ENCODE measurements around the gene RAB3GAP2. TPM values are rescaled to one million over a fixed set of nuclear protein-coding genes. Genes with fewer than 3 reads are reported as not detected.

The RAB3GAP2 gene
- total and polyA plus RNA-seq, 2 of the 13 experiments (the other 11 are each of a cell fraction or from before 2014, with no cell fraction given): 22.6 to 25.0 TPM

GRCh38 chr1:220157738-220158137, 114.5 kb downstream of the RAB3GAP2 start:
- Histone ChIP-seq H3K9ac (ENCODE audit: insufficient read depth, low read depth, low read length) (no peak overlapping the region), H3K4me1 (ENCODE audit: insufficient read depth, low read length) (no peaks in the 10 kb centered on the region), H3K79me2 (ENCODE audit: insufficient read depth, low read length) (no peaks in the 10 kb centered on the region), H3K4me2 (ENCODE audit: low read depth, low read length) (no peak overlapping the region), H3K4me3 (replicated peaks in 1 of 3; ENCODE audit: insufficient read depth in 1 of 3, low read depth in 2 of 3, low read length in 3 of 3) (no peak overlapping the region), H4K20me1 (ENCODE audit: insufficient read depth, low read length) (no peaks in the 10 kb centered on the region), H3K27me3 (ENCODE audit: control insufficient read depth in 1 of 2, insufficient read depth in 2 of 2, low read length in 2 of 2) (no peaks in the 10 kb centered on the region), H3K9me3 (ENCODE audit: low read length) (no peaks in the 10 kb centered on the region), H3K27ac (ENCODE audit: extremely low read length, insufficient read depth, low read length) (no peak overlapping the region), H3K36me3 (replicated peaks in 1 of 2; ENCODE audit: control insufficient read depth in 1 of 2, insufficient read depth in 2 of 2, low read length in 2 of 2) (peaks cover 7 to 25% of the 10 kb centered on the region in 2 experiments; a peak in 4 of 5 replicates), H2AFZ (ENCODE audit: low read length) (no peak overlapping the region)
- 98% methylated on average over 2 of the region's 2 CpGs for WGBS (ENCODE audit: low lambda C conversion rate)
- POLR2A ChIA-PET: no interaction called here
- no peak for DNase-seq (ENCODE audit: low spot score)
- ATAC-seq: no peak
- in situ Hi-C loops (cut with HindIII; ENCODE audit: extremely low pct_ligation_motif_present, low pct_unique_long_range_greater_than_20kb) (no loop called here), intact Hi-C loops (cut with micrococcal nuclease; ENCODE audit: unreplicated experiment) (no loop called here)
- no peak for FAIRE-seq
- CTCF ChIA-PET (ENCODE audit: low intra/inter-chr PET ratio, low total read pairs): no interaction called here
- BruUV-seq (replicated peaks): no TSS peak
- TF ChIP-seq ETS1 (CRISPR knock-in tag; IDR thresholded peaks at IDR 0.05) (no peak), ZNF749 (CRISPR knock-in tag; IDR thresholded peaks at IDR 0.05; ENCODE audit: borderline replicate concordance) (no peak), EED (CRISPR knock-in tag; IDR thresholded peaks at IDR 0.05) (no peak), ZNF18 (CRISPR knock-in tag; IDR thresholded peaks at IDR 0.05; ENCODE audit: insufficient replicate concordance) (no peak), ZNF672 (CRISPR knock-in tag; IDR thresholded peaks at IDR 0.05) (no peak), DDIT3 (CRISPR knock-in tag; IDR thresholded peaks at IDR 0.05) (no peak), ZNF782 (CRISPR knock-in tag; IDR thresholded peaks at IDR 0.05; ENCODE audit: borderline replicate concordance) (no peak), KMT2A (CRISPR knock-in tag; IDR thresholded peaks at IDR 0.05) (no peak), NR2F6 (IDR thresholded peaks at IDR 0.05) (no peak), NR2F6 (CRISPR knock-in tag; IDR thresholded peaks at IDR 0.05) (no peak), MEF2D (CRISPR knock-in tag; IDR thresholded peaks at IDR 0.05) (no peak), KAT2B (IDR thresholded peaks at IDR 0.05; ENCODE audit: borderline replicate concordance, low read depth, low read length) (no peak), ZBTB21 (CRISPR knock-in tag; IDR thresholded peaks at IDR 0.05) (no peak), ZNF577 (CRISPR knock-in tag; IDR thresholded peaks at IDR 0.05; ENCODE audit: borderline replicate concordance, low read depth) (no peak), ZNF607 (CRISPR knock-in tag; IDR thresholded peaks at IDR 0.05; ENCODE audit: borderline replicate concordance) (no peak), YEATS2 (CRISPR knock-in tag; IDR thresholded peaks at IDR 0.05; ENCODE audit: borderline replicate concordance) (no peak), ZNF790 (CRISPR knock-in tag; IDR thresholded peaks at IDR 0.05; ENCODE audit: borderline replicate concordance) (no peak)
